Lower lobe of right lung (tissue), 2 donors: Measurements from ENCODE around the gene SLC2A10. TPM values are rescaled to one million over a fixed set of nuclear protein-coding genes. Genes with fewer than 3 reads are reported as not detected.
"Not testable (repeated sequence)": the region's sequence is repeated elsewhere in the genome, so short reads cannot be mapped to it uniquely, and the experiment has no call there.

Experiments used
- ATAC-seq, 2 donors: fragments of 200-7000 bp; cut with Tn5 transposase; one replicate each; pipeline ENCODE4 v1.9.1; 2020 to 2022; ENCODE audit warnings: mild to moderate bottlenecking in 2 of 2, moderate library complexity in 2 of 2
- DNase-seq: peaks from one replicate; pipeline ENCODE4 v3.0.0-alpha.2; 2020
- H3K27ac ChIP-seq: fragments of 200-600 bp; one replicate; pipeline ENCODE4 v1.8.0; 2022
- H3K27me3 ChIP-seq: fragments of 200-600 bp; one replicate; pipeline ENCODE4 v1.8.0; 2022; ENCODE audit warnings: low read depth
- H3K36me3 ChIP-seq: fragments of 200-600 bp; one replicate; pipeline ENCODE4 v1.8.0; 2022; ENCODE audit warnings: mild to moderate bottlenecking
- H3K4me1 ChIP-seq: fragments of 200-600 bp; one replicate; pipeline ENCODE4 v1.8.0; 2022
- H3K4me3 ChIP-seq: fragments of 200-600 bp; one replicate; pipeline ENCODE4 v1.8.0; 2022; ENCODE audit warnings: mild to moderate bottlenecking
- H3K9me3 ChIP-seq: fragments of 200-600 bp; one replicate; pipeline ENCODE4 v1.8.0; 2022
- CTCF ChIP-seq: fragments of 200-600 bp; IDR thresholded peaks from one replicate; pipeline ENCODE4 v1.8.0; 2022; ENCODE audit warnings: antibody characterized with exemption, mild to moderate bottlenecking
- intact Hi-C: fragments of 100-400 bp; cut with DNase I; formaldehyde crosslinking; loops from one replicate; pipeline ENCODE4 v1.11.0; 2022
- total RNA-seq: library from RNA; stranded (reverse); fragmentation: NEBNext Ultra II Directional; extraction: Animal tissue kit (Norgen Biotek cat#: 25700); gene quantifications from one replicate; pipeline ENCODE4 v1.2.1, GENCODE V29; 2021
- donor health status: DM: no; HTN: yes; CAD: no; lungs with severe emphysema.

Gene SLC2A10
- total RNA-seq, 1 donor from 2014 or later: 11.5 TPM

GRCh38 chr20:46672543-46673148, 36.8 kb upstream of the SLC2A10 start:
- no peak for TF ChIP-seq CTCF
- ATAC-seq: no peak
- intact Hi-C loops: no loop called here

GRCh38 chr20:46673394-46674252, 35.8 kb upstream of the SLC2A10 start:
- ATAC-seq (no peak), DNase-seq (no peak)
- H3K4me1 ChIP-seq: no peaks in the 10 kb centered on the region
- H3K27me3 ChIP-seq: no peaks in the 10 kb centered on the region
- H3K4me3 ChIP-seq: no peak overlapping the region
- H3K36me3 ChIP-seq: no peaks in the 10 kb centered on the region
- H3K27ac ChIP-seq: no peak overlapping the region
- peaks cover 15% of the 10 kb centered on the region for H3K9me3 ChIP-seq
- no peak for TF ChIP-seq CTCF
- intact Hi-C loops: no loop called here

More at GRCh38 chr20:46672543-46673148, 36.8 kb upstream of the SLC2A10 start:
- DNase-seq: no peak
- Histone ChIP-seq H3K4me1 (no peaks in the 10 kb centered on the region), H3K4me3 (no peak overlapping the region), H3K9me3 (peaks cover 15% of the 10 kb centered on the region), H3K27ac (no peak overlapping the region), H3K36me3 (no peaks in the 10 kb centered on the region), H3K27me3 (no peaks in the 10 kb centered on the region)

DNA sequence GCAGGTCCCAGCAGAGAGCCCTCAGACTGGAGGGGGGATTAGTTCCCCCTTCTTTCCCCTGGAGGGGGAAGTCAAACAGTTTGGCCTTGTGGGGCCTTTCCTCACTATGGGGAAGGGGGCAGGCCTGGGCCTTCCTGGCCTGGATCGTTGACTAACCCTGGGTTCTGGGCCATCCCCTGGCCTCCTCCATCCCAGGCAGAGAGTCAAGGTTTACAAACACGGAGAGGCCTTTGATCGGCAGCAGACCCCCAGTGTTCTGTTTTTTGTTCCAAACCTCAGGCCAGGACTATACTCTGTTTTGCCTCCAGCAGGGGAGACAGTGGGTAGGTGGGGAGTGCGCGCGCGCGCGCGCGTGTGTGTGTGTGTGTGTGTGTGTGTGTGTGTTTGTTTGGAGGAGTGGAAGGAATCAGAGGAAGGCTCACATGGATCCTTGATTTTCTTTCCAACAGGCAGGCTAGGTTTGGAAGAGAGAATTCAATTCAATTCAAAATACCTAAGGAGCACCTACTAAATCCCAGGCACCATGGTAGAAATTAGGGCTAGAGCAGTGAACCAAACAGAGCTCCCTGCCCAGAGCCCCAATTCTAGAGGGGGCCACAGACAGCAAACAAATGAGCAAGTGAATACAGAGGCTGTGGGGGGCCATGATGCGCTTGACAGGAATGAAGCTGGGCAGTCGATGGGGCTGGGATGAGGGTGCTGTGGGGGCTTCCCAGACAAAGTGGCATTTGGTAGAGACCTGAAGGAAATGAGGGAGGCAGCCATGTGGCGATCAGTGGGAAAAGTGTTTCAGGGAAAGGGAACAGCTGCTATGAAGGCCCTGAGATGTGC, 35.0 kb upstream of the SLC2A10 start:
- no peak for TF ChIP-seq CTCF
- ATAC-seq: no peak
- no peak for DNase-seq
- peaks cover 15% of the 10 kb centered on the region for H3K9me3 ChIP-seq
- no peaks in the 10 kb centered on the region for H3K27me3 ChIP-seq
- H3K27ac ChIP-seq: no peak overlapping the region
- intact Hi-C loops: no loop called here
- no peaks in the 10 kb centered on the region for H3K36me3 ChIP-seq
- H3K4me3 ChIP-seq: no peak overlapping the region
- H3K4me1 ChIP-seq: no peaks in the 10 kb centered on the region

DNA sequence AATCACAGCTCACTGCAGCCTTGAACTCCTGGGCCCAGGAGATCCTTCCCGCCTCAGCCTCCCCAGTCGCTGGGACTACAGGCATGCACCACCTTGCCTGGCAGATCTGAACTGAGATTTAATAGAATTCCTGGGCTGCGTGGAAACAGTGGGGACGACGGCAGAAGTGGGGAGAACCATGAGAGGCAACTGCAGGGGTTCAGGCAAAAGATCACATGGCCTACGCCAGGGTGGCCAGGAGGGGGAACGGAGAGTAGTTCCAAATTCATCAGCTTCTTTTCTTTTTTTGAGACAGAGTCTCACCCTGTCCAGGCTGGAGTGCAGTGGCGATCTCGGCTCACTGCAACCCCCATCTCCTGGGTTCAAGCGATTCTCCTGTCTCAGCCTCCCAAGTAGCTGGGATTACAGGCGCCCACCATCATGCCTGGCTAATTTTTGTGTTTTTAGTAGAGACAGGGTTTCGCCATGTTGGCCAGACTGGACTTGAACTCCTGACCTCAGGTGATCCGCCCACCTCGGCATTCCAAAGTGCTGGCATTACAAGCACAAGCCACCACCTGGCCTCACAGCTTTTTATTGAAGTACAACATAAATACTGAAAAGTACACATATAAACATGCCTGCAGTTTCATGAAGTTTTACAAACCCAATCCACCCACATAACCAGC, 32.7 kb upstream of the SLC2A10 start:
- DNase-seq, H3K27me3 ChIP-seq, ATAC-seq, H3K4me1 ChIP-seq, H3K4me3 ChIP-seq, H3K27ac ChIP-seq, H3K36me3 ChIP-seq, intact Hi-C loops, H3K9me3 ChIP-seq: not testable (repeated sequence)

DNA sequence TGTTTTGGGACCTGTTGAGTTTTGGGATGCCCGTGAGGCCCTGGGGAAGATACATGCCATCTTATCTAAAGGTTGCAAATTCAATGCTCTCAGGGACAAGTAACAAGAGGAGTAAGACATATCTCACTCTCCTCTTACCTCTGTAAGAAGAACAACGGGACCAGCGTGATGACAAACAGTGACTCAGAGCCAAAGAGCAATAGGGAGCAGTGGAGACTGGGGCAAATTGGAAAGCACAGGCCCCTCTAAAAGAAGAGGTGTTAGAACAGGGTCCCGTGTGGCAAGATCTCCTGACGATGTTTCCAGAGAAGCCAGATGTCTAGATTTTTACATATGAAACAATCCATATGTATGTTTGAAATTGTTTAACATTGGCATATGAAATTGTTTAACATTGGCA, 31.8 kb upstream of the SLC2A10 start:
- no peaks in the 10 kb centered on the region for H3K9me3 ChIP-seq
- no peak overlapping the region for H3K4me3 ChIP-seq
- intact Hi-C loops: no loop called here
- TF ChIP-seq CTCF: no peak
- no peaks in the 10 kb centered on the region for H3K36me3 ChIP-seq
- peaks cover 13% of the 10 kb centered on the region for H3K4me1 ChIP-seq
- no peaks in the 10 kb centered on the region for H3K27me3 ChIP-seq
- no peak for ATAC-seq
- no peak for DNase-seq
- H3K27ac ChIP-seq: no peak overlapping the region
